HG03354 (cell line): Measurements from ENCODE around the gene LAMC2.
A peak's percentile ranks its signal among the peaks of the same experiment; 100 is the strongest.

ENCODE experiments used
- ATAC-seq: cut with Tn5 transposase; IDR thresholded peaks from one replicate; pipeline ENCODE4 v1.9.1; 2021; ENCODE audit warnings: mild to moderate bottlenecking; ENCODE audit not compliant: unreplicated experiment, poor library complexity, severe bottlenecking

Gene LAMC2

DNA sequence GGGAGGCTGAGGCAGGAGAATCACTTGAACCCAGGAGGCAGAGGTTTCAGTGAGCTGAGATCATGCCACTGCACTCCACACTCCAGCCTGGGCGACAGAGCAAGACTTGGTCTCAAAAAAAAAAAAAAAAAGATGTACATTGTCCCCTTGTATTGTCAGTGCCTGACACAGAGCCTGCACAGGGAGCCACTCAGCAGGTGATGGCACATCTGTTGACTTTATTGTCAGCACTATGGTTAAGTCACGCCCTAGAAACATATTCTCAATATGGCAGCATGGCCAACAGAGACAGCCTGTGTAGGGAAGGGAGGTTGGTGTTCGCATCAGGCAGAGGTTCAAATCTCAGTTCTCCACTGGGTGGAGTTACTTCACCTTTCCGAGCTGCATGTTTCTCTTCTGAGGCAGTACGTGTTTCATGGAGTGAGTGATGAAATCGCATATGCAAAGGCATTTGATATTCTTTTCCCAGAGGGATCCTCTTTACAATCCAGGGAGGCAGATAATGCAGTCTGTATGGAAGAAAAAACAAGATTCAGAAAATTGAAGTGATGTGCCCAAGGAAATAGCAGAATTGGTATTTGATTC, 20.6 kb downstream of the LAMC2 start:
- no peak for ATAC-seq

DNA sequence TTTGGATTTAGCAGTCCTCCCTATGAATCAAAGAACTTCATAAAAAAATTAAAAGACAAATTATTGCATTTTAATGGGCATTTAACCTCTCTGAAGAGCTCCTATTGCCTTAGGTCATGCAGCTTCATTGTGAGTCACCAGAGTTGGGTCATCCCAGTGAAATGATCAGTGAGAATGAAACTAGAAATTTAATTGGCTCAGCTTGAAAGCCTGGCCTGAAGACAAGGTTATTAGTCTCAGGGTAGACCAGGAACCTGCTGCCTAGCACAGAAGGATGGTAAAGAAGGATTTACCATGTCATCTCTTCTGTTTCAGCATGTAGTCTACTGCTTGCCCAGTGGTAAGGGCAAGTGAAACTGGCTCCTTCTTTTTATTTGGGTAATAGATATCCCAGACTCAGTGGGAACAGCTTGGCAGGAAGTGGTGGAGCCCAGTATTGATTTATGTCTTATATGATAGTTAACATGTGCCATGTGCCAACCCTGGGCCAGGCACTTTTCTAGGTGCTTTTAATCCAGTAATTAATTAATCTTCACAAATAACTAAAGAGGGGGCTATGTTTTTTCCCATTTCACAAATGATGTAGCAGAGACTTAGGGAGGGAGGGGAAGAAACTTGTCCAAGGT, 23.6 kb downstream of the LAMC2 start:
- ATAC-seq: peak; percentile 79

DNA sequence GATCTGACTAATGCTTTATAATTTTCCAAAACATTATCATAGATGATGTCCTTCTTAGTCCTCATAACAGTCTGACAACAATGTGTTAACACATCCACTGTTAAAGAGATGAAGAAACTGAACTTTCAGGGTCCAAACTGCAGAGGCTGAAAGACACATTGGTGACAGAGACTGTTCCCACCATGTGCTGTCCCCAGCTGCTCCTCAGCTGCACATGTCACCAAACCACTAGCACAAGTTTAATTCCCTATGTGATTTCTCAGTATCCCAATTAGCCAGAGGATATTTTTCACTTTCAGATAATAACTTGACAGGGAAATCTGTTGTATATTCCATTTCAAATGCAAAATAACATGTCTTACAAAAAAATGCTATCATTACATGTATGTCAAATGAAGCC, 24.6 kb downstream of the LAMC2 start:
- no peak for ATAC-seq

DNA sequence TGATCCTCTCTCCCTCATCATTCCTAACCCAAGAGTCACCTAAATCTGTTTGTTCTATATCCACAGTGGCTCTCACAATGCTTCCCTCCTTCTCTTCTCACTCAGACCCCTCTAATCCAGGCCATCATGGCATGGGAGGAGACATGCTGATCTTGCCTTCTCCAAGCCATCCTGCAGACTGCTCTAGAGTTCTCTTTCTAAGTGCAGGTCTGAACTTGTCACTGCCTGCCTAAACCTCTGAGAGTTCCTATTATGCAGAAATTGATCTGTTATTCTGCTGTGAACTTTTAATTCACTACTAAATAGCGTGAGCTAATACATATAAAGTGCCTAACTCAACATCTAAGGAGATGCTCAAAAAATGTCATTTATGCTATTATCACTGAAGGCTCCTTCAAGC, 26.8 kb downstream of the LAMC2 start:
- ATAC-seq: no peak

DNA sequence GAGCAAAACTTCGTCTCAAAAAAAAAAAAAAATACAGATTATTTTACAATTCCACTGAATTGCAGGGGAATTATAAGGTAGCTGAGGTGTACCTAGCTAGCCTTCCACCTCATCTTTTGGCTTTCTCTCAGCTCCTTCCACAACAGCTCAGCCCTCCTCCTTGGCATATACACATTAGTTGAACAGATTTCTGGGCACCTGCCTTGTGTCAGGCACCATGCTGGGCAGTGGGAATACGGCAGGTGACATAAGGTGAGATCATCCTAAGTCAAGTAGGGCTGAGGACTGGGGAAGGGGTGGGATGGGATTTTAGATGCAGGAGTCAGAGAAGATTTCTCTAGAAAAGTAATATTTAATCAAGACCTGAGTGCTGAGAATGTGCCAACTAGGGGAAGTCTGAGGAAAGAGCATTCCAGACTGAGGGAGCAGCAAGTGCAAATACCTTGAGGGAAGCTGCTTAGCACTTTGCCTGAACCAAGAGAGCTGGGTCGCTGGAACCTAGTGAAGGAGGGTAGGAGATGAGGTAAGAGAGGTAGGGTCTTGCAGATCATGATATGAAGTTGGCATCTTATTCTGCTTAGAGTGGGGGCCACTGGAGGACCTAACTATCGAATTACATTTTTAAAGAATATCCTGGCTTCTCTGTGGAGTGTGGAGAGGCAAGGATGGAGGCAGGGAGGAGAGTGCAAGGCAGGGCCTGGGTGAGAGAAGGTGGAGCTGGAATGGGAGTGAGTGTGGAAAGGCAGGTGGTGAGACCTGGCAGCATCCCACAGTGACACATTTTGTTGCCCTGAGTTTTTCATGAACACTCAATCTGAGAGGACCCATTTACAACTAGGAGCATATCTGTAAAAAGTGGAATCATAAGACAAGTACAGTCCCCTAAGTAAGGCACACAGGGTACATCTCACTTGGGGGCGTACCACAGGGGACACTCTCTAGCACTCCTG, 28.2 kb downstream of the LAMC2 start:
- ATAC-seq: no peak

DNA sequence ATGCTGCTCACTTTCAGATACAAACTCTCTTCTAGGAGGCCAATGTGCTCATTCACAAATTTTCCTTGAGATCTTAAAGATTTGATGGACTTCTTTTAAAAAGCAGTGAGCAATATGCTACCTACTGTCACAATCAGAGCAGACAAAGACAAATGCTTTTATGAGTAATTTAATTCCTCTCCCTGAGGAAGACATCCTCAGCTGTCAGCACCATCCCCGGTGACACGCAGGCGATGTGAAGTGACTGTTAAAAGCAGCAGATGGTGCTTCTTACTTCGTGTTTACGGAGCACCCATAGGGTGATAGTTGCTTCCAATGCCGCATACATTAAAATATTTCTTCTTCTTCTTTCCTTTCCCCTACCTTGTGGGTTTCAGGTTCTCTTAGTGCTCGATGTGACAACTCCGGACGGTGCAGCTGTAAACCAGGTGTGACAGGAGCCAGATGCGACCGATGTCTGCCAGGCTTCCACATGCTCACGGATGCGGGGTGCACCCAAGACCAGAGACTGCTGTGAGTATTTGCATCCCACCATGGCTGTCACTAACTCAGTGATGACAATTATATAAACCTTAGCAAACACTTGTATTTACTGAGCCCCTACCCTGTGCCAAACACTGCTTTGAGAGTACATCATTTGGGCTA, 29.1 kb downstream of the LAMC2 start:
- ATAC-seq: no peak

DNA sequence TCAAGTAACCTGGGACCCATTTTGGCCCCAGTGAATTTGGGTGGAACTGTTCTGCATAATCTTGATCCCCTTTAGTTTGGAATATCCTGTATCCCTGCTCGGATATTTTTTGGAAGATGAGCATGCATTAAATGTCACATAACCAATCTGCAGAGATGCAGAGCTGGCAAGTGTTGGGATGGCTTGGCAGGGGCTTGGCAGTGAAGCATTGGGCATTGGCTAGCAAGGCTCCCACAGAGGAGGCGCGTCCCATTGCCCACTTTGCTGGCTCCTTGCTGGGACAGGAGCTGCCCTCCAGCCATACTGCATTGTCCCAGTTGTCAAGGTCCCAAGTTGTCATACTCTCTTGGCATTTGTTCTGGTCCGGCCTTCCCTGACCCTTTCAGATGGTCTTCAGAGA, 29.9 kb downstream of the LAMC2 start:
- no peak for ATAC-seq

DNA sequence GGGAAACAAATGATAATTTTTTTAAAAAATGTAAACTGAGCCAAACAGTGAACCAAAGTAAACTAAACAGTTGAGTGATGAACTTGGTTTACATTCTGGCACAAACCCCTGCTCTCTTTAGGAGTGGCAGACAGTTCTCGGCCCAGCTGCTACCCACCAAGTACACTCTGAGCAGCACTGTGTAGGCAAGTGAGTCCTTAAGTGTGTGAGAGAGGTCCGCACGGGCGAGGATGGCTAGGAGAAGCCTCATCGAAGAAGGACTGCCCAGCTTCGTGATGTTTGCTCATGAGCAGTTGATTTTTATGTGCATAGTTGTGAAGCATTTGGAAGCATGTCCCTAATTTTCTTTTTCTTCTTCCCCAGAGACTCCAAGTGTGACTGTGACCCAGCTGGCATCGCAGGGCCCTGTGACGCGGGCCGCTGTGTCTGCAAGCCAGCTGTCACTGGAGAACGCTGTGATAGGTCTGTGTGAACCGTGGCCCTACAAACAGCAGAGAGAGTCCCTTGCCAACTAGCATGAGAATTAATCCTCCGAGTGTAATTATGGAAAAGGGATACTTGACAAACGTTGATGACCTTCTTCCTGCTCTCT, 32.1 kb downstream of the LAMC2 start:
- no peak for ATAC-seq

DNA sequence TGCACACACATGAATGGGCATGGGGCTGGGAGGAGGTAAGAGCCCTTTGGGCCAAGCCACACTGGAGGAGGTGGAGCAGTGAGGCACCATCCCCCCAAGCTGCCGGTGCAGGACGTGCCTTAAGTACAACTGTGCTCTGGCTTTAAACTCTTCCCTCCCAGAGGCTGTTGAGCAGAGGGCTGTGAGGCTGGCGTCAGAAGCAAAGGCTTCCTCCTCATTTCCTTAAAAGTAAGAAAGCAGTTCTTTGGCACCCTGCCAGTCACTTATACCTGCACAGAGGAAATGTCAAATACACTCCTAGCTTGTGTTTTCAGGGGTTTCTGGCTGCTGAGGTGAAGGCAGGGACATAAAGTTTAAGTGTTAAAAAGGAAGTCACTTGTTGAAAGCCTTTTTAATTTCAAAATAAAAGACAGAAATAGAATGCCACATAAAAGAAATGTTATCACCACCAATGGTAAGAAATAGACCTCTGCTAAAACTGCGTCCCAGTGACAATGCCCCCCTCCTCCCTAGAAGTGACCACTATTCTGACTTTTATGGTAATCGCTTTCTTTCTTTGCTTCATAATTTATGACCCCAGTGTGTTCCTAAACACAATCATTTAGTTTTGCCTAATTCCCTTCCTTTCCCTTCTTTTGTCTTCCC, 33.0 kb downstream of the LAMC2 start:
- ATAC-seq: no peak

DNA sequence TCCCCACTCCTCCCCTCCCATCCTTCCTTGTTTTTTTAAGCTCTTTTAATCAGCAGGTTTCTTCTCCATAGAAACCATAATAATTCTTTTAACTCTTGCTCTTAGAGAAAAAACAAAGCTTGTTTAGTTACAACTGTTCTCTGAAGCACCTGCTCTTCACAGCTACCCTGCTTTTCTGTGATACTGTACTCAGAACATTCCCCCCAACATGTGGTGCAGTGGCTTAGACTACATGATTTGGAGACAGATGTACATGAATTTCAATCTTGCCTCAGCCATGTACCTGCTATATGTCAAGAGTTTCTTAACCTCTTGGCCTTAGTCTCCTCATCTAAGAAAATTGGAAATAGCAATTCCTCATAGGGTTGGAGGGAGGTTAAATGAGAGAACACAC, 33.5 kb downstream of the LAMC2 start:
- ATAC-seq: no peak

DNA sequence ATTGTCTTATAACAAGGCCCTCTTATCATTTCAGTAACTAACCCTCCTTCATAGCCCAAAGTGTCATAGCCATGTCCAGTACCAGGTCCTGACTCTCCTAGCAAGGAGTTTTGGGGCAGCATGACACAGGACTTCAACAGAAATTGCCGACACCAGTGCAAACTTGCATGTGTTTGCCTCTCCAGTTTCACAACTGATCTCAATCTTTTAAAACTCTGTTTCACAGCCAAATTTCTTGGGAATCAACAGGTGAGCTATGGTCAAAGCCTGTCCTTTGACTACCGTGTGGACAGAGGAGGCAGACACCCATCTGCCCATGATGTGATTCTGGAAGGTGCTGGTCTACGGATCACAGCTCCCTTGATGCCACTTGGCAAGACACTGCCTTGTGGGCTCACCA, 36.8 kb downstream of the LAMC2 start:
- ATAC-seq: no peak

DNA sequence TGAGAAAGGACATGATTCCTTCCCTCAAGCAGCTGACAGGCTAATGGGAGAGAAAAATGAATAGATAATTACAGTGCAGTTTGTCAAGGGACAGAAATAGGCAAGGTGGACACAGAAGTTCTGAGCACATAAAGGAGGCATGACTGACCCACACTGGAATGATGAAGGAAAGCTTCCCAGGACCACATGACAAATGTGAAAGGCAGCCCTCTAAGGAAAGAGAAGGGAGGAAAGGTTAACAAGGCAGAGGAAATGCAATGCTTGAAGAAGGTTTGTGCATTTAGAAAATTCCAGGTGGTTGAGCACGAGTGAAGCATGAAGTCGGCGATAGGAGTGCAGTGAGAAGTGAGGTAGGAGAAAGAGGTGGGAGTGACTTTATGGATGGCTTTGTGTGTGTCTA, 37.4 kb downstream of the LAMC2 start:
- ATAC-seq: no peak

DNA sequence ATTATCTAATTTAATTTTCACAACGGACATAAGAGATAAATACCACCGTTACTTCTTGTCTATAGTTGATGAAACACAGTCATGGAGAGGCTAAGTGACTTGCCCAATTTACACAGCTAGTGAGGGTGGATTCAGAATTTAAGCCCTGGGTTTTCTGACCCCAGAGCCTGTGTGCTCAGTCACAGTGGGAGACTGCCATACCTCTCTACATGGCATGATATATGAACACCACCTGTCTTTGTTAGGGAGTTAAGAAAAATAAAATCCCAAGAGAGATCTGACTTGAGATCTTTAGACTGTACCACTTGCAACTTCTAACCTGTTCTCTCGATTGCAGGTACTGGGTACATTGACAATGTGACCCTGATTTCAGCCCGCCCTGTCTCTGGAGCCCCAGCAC, 40.3 kb downstream of the LAMC2 start:
- ATAC-seq: no peak

DNA sequence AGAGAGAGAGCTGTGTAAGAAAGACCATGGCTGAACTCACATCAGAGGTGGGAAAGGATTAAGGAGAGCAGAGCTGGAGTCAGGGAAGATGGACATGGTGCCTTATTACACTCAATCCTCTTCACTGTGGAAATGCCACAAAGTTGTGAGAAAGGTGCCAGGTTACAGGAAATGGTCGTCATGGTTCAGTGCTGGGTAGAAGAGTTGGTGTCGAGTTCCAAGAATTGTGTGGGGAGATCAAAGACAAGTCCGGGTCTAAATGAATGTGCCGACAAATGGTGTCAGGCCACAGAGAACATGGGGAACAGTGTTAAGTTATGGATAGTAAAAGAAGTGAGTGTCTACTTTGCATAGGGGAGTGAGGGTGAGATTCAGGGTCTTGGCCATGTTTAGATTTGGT, 40.9 kb downstream of the LAMC2 start:
- no peak for ATAC-seq

DNA sequence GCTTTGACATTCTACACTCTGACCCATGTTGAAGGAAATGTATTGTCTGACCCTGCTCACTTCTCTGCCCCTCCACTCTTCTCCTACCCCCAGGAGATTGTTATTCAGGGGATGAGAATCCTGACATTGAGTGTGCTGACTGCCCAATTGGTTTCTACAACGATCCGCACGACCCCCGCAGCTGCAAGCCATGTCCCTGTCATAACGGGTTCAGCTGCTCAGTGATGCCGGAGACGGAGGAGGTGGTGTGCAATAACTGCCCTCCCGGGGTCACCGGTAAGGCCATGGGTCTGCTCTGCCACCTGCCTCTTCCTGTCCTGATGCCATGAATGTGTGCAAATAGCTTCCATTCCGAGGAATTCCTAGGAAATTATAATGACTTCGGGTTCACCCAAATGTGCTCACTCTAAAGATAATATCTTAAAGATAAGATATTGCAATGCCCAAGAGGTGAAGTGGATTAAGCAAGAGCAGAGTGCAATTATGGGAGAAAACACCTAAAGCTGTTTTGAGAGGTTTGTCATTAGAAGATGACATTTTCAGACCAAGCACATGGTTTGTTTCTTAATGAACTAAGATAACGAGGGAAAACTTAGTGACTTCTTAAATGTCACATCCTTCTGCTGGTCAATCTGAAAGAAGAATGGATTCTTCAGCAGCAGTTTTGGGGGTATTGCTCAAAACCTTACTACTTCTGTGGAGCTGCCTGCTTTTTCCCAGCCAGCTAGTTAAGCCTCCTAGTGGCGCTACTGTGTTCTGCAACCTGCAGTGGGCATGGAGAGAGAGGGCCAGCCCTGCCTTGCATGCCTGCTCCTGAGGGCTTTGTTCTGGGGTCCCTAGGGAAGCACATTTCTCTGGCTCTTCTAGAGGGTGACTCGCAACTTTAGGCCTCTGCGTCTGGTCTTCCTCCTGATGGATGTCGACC, 41.6 kb downstream of the LAMC2 start:
- no peak for ATAC-seq

DNA sequence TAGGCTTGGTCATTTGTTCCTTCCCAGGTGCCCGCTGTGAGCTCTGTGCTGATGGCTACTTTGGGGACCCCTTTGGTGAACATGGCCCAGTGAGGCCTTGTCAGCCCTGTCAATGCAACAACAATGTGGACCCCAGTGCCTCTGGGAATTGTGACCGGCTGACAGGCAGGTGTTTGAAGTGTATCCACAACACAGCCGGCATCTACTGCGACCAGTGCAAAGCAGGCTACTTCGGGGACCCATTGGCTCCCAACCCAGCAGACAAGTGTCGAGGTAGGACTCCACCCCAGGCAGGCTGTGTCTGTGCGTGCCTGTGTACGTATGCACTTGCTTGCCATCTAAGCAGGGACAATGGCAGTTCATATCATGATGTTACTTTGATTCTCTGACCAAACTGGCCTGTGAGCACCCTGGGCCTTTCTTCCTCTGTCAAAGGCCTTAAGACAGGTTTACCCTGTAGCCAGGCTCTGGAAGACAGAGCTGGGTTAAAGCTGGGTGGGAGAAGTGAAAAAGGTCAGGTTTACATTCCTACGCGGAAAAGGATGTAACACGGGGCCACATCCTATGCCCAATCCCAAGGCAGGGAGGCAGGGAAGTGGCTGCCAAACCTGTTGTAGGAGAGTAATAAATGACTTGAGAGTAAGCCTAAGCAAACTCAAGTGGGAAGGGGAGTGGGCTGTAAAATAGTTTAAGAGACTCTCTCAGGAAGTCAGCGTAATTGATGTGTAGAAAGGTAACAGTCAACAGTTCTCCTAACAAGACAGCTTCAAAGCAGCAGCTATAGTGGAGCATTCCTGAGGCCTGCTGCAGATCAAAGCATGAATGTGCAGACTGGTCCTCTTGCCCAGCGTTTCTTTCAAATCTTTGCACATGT, 42.5 kb downstream of the LAMC2 start:
- no peak for ATAC-seq

DNA sequence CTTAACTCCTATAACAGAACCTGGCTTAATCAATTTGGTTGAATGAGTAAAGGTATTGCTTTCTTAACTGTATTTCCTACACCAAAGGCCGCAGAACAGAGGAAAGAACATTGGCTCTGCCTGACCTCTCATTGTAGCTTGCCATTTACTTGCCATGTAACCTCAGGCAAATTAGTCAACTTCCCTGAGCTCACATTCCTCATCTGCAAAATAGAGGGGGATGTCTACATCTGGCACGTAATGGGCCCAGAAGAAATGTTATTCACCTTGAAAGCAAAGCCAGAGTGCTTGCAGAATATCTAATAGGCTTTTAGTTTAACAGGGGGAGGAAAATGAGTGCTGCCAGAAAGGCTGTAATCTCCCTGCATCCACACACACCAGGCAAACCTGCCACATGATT, 44.3 kb downstream of the LAMC2 start:
- no peak for ATAC-seq

DNA sequence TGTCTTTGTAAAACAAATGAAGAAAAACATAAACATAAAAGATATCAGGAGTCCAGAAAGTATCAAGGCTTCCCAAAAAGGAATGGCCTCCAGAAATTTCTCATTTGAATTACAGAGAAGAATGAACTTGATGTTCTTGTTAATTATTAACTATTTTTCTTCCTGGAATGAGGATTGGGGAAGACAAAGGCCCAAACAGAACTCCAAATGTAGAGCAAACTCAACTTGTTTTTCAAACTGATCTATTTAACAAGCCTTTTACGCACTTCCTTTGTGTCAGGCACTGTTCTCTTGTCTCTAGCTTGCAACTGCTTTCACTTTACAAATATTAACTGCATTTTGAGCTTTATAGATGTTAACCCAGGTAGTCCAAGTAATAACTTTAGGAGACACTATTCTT, 45.5 kb downstream of the LAMC2 start:
- no peak for ATAC-seq
